ENCODE results near the gene NBAS. TPM values are rescaled to one million over a fixed set of nuclear protein-coding genes. Genes with fewer than 3 reads are reported as not detected.
A peak's percentile ranks its signal among the peaks of the same experiment; 100 is the strongest.

The NBAS gene
- total and polyA plus RNA-seq, 2 of the 13 experiments (the other 11 are each of a cell fraction or from before 2014, with no cell fraction given) = 33.6 to 58.7 TPM

- TF ChIP-seq ZNF234 (CRISPR knock-in tag; conservative IDR thresholded peaks at IDR 0.05) = peak; percentile 28; the same call in 1 of the 2 replicates
- peak; percentile 93 for TF ChIP-seq ZBTB40 (IDR thresholded peaks at IDR 0.05)
- TF ChIP-seq ZBTB40 (CRISPR knock-in tag; IDR thresholded peaks at IDR 0.05) = peak; percentile 96
- TF ChIP-seq ZNF800 (CRISPR knock-in tag; IDR thresholded peaks at IDR 0.05) = peak; percentile 98
- TF ChIP-seq ZNF296 (CRISPR knock-in tag; conservative IDR thresholded peaks at IDR 0.05) = peak; percentile 97; the same call in 1 of the 2 replicates
- peak; percentile 99 for TF ChIP-seq ZNF619 (CRISPR knock-in tag; IDR thresholded peaks at IDR 0.05)
- TF ChIP-seq RCOR2 (CRISPR knock-in tag; IDR thresholded peaks at IDR 0.05) = peak; percentile 79
- peak; percentile 52; the same call in 1 of the 2 replicates for TF ChIP-seq NFYB (CRISPR knock-in tag; IDR thresholded peaks at IDR 0.05)
- no peak for TF ChIP-seq RELA (CRISPR knock-in tag; IDR thresholded peaks at IDR 0.05)
- TF ChIP-seq ZFYVE20 (CRISPR knock-in tag; IDR thresholded peaks at IDR 0.05; ENCODE audit: borderline replicate concordance, low read depth) = peak; percentile 94
- TF ChIP-seq ZNF224 (CRISPR knock-in tag; IDR thresholded peaks at IDR 0.05) = peak; percentile 99; the same call in 1 of the 2 replicates
- peak; percentile 99 for TF ChIP-seq BRD4 (CRISPR knock-in tag; IDR thresholded peaks at IDR 0.05)
- TF ChIP-seq FOXM1 (CRISPR knock-in tag; IDR thresholded peaks at IDR 0.05) = peak; percentile 85; the same call in 1 of the 2 replicates
- TF ChIP-seq ZBTB8A (CRISPR knock-in tag; IDR thresholded peaks at IDR 0.05; ENCODE audit: borderline replicate concordance, low read depth) = no peak; the same call in 1 of the 2 replicates
- peak; percentile 99 for TF ChIP-seq ZNF761 (CRISPR knock-in tag; conservative IDR thresholded peaks at IDR 0.05)
- peak; percentile 71 for TF ChIP-seq SIX4 (CRISPR knock-in tag; IDR thresholded peaks at IDR 0.05)
- peak; percentile 98 for TF ChIP-seq HIVEP1 (CRISPR knock-in tag; IDR thresholded peaks at IDR 0.05)
- 0 out of 2 replicates have a peak, but pooled peaks have one; percentile 74 for TF ChIP-seq ZSCAN22 (CRISPR knock-in tag; IDR thresholded peaks at IDR 0.05)
These were observed 30.7 kb upstream of the NBAS start, which contains the start of gene DDX1 (continued) for GRCh38 chr2:15591692-15592463.

All from HepG2 (cell line).